DMS79 treated with DMSO at 0.1 percent for 48 hours (cell line): ENCODE data around the gene LIPT2.
A peak's percentile ranks its signal among the peaks of the same experiment; 100 is the strongest.

Experiments
- DNase-seq: peaks from one replicate; lab custom pipeline; 2025; lab: John Stamatoyannopoulos, UW

Gene LIPT2

GRCh38 chr11:74494916-74495315, 1.4 kb upstream of the LIPT2 start:
- no peak for DNase-seq

- peak; percentile 89 for DNase-seq
Observed at GRCh38 chr11:74493791-74494630, 487 bp upstream of the LIPT2 start.

GRCh38 chr11:74492084-74492483, 1.4 kb downstream of the LIPT2 start:
- DNase-seq, result no peak

DNA sequence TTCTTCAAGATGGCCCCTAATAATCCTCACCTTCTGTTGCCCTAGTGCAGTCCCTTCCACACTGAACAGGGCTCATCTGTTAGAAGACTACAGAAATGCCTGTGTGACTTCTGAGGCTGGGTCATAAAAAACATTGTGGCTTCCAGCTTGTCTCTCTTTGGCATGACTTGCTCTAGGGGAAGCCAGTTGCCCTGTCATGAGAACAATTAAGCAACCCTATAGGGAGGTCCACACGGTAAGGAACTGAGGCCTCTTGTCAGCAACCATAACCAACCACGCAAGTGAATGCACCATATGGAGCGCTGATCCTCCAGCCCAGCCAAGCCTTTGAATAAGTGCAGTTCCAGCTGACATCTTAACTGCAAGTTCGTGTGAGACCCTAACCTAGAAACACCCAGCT, 2.6 kb downstream of the LIPT2 start:
- no peak for DNase-seq

DNA sequence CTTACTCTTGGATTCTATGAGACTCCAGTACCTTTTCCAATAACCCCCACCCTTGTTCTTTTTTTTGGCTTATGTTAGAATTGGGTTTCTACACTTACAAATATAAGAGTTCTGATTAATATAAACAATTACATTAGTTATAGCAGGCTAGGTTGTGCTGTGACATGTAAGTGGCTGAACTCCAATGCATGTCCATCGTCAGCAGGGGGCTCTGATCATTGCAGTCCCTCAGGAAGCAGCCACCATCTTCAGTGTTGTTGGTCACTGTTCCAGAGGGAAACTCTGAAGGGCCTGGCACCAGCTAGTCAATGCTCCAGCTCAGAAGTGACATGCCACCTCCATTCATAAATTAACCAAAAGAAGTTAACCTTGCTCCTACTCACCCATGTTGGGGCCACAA, 5.6 kb downstream of the LIPT2 start:
- no peak for DNase-seq

DNA sequence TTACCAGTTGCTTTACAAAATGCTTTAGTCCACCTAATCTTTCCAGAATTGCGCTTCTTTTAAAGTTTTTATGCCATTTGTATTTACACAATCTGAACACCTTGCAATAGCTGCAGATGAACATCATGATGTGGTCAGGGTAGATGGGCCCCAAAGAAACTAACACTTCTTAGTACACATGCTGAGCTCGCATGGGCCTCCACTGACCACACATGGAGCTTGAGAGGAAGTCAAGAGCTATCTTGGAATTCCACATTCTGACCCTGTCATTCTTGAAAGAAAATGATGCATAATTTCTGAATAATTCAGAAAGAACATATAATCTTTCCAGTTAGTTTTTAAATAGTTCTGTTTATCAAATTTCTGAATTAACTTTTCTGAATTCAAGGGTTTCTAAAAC, 7.7 kb downstream of the LIPT2 start:
- no peak for DNase-seq

DNA sequence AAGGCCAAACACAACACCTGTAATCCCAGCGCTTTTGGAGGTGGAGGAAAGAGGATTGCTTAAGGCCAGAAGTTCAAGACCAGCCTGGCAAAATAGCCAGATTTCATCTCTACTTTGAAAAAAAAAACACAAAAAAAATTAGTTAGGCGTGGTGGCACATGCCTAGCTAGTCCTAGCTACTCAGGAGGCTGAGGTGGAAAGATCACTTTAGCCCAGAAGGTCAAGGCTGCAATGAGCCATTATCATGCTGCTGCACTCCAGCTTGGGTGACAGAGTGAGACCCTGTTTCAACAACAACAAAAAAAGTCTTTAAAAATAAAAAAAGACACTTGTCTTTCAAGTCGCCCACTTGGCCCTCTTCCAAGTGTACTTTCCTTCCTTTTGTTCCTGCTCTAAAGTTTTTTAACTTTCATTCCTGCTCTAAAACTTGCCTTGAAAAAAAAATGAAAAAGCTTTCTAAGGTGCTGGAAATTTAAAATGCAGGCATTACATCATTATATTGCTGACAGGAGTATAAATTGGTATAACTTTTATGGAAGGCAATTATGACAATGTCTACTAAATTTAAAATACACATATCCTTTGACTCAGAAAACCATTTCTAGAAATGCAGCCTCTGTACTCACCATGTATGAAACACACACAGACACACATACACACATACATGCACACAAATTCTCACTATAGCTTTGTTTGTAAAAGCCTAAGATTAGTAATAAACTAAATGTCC, 12.7 kb downstream of the LIPT2 start:
- DNase-seq, result no peak

- no peak for DNase-seq
Observed at GRCh38 chr11:74479732-74480123, 13.8 kb downstream of the LIPT2 start.

DNA sequence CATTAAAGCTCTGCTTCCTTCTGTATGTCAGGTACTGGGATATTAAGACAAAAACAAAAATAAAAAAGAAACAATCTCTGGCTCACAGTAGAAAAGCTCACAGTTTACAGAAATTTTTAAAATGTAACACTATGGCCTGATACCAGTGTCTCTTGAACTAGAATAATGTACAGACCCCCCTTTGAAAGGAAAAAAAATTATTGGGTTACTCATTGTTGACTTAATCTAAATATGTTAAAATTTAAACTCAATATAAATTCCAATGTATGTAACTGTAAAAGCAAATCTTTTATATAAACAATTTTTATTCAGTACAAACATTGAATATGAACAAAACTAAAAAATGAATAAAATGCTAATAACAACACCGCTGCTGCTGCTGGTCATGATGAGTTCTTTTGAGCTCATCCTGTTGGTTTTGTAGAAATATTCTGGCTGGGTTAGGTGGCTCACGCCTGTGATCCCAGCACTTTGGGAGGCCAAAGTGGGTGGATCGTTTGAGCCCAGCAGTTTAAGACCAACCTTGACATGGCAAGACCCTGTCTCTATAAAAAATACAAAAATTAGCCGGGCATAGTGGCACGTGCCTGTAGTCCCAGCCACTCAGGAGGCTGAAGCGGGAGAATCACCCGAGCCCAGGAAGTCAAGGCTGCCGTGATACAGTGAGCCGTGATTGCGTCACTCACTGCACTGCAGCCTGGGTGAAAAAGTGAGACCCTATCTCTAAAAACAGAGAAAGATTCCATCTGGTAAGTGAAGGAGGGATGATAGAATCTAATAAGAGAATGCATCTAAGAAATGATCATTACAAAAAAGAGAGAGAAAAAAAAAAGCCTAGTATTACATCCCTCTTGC, 14.4 kb downstream of the LIPT2 start:
- no peak for DNase-seq

- DNase-seq, result no peak
Observed at GRCh38 chr11:74476536-74476935, 17.0 kb downstream of the LIPT2 start.

- no peak for DNase-seq
Observed at GRCh38 chr11:74474316-74474715, 19.2 kb downstream of the LIPT2 start.

DNA sequence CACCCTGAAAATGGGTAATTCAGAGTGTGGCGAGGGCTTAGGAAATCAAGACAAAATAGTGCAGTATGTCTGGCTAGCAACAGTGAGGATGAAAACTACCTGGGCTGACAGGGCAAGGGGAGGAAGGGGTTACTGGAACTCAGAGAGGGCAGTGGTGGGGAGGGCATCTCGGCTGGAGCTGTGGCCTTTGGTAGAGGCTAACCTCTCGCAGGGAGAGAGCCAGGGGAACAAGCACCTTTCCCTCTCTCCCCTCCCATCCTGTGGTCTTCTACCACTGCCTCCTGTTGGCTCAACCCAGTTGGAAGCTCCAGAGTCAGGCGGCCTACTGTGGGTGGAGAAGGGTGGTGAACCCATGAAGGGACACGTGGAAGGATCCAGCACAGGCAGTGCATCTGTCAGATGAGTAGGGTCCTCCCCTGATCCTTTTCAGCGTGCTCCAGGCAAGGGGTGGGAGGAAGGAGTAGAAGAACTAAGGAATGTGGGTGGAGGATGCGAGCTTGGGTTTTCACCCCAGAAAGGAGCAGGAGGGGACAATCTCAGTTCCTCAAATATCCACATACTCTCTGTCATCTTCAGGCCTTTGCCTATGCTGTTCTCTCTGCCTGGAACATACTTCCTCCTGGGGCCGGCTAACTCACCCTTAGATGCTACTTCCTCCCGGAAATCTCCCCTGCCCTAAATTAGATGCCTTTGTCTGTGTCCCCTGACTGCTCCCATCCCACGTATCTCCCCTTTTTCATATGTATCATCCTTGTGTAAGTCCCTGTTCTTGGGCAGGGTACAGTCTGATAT, 19.9 kb downstream of the LIPT2 start:
- no peak for DNase-seq

GRCh38 chr11:74471668-74472429, 21.7 kb downstream of the LIPT2 start:
- no peak for DNase-seq

DNA sequence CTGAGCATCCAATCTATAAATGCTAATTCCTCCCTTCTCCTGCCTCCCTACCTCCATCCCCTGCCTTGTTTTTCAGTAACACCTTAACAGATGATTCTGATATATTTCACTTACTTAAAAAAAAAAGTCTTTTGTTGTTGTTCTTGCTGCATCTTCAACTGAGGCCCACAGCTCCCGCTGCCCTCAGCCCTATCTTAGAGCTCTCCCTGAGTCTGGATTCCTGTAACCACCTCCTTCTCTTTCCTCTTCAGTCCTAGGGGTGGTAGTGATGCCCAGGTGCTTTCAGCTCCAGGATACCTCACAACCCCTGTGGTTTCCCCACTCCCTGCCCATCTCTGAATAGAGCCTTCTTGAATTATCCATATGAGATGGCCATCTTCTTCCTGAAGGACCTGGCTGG, 22.5 kb downstream of the LIPT2 start:
- DNase-seq, result no peak

DNA sequence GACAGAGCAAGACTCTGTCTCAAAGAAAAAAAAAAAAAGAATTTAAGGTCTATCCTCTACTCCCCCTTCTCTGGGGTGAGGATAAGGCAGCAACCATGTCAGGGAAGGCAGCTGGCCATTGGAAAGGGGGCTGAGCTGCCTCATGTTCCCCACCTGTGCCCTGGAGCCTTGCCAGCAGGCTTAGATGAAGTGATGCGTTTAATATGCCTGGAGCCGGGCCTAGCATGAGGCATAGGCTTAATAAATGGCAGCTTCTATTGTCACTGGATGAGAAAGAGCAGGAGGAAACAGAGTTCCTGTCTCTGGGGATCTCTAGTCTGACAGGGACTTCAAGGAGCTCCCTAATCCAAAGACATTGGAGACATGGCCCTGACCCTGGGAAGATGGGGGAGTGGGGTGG, 23.0 kb downstream of the LIPT2 start:
- peak; percentile 93 for DNase-seq

DNA sequence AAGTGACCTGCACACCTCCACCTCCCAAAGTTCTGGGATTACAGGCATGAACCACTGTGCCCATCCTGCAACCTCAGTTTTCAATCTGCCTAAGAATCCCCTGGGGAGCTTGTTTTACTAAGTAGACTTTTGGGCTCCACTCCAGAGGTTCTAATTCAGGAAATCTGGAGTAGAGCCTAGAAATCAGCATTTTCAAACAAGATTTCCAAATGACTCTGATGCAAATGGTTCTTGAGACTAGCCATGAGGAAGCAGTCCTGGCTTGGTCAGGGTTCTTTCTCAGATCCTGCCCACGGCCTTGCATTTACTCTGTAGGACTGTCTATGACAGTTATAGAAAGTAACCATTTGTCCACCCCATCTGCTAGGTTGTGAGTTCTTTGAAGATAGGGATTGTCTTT, 24.6 kb downstream of the LIPT2 start:
- no peak for DNase-seq

DNA sequence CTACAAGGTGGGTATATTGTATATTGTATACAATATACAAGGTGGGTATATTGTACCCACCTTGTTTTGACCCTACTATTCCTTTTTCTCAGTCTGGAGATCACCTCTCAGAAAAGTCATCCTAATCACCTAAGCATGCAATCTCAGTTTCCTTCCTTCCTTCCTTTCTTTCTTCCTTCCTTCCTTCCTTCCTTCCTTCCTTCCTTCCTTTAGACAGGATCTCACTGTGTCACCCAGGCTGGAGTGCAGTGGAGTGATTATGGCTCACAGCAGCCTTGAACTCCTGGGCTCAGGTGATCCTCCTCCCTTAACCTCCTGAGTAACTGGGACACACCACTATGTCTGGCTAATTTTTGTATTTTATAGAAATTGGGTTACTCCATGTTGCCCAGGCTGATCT, 25.0 kb downstream of the LIPT2 start:
- DNase-seq, result no peak

GRCh38 chr11:74468058-74468457, 25.5 kb downstream of the LIPT2 start:
- DNase-seq, result no peak

DNA sequence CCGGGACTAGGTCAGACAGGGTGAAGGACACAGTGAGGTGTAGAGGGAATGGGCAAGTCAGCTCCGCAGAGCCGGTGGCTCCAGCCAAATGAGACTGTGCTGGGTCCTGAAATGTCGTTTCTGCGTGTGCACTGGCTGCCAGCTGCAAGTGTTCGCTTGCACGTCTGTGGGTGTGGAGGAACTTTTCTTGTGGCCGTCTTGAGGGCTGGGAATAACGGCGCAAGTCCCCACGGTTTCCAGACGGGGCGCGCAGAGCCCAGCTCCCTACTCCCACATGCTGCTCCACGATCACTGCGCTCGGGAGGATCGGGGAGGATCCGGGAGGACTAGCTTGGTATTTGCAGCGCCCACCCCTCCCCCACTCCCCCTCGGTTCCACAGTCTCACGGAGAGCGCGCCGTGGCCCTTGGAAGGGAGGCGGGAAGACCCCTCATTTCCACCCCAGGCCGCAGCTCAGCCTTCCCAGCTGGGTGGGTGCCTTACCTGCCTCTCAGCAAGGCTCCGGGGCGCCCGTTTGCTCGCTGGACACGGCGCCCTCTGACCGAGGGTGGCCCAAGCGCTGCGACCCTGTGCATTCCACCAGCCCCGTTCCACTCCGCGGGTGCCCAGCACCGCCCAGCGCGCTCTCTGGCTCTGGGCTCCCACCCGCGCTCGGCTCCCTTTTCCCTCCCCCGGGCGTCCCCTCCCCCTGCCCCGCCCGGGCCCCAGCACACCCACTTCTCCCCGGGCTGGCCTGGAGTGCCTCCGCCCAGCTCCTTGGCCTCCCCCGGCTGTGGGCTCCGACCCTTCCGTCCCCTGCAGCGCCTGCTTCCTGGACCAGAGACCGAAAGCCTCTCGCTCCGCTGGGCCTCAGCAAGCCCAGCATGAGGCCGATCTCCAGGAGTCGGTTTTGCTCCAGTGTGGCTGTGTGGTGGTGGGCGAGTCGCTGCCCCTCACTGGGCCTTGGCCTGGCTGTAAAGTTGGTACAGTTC, 26.3 kb downstream of the LIPT2 start, which contains the start of gene KCNE3:
Gene KCNE3 (minus strand): TSS at position 634 of the 970 bp plus-strand sequence. CDS start 9,986 bp downstream, outside the sequence.
- DNase-seq, result no peak

GRCh38 chr11:74465291-74465708, 28.2 kb downstream of the LIPT2 start:
- no peak for DNase-seq
